ENCODE results near the gene DGKB.

DNA sequence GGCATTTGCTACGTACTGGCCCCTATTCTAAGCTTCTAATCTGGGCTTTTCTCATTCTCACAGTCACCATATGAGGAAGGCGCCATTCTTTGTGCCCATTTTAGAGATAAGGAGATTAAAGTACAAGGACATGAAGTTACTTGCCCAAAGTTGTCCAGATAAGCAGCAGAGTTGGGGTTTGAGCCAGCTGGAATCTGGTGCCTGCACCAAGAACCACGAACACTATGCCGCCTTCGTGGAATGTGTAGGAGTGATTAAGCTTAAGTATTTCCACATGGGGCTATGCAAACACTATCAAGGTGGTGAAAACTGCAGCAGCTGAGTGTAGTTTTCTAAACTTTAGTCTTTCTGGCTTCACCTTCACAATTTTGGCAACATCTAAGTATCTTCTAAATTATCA is 570.4 kb downstream of the DGKB start:
- no peak for TF ChIP-seq EZH2 (IDR thresholded peaks at IDR 0.05; ENCODE audit: low read depth)
- TF ChIP-seq, protein P1, sequence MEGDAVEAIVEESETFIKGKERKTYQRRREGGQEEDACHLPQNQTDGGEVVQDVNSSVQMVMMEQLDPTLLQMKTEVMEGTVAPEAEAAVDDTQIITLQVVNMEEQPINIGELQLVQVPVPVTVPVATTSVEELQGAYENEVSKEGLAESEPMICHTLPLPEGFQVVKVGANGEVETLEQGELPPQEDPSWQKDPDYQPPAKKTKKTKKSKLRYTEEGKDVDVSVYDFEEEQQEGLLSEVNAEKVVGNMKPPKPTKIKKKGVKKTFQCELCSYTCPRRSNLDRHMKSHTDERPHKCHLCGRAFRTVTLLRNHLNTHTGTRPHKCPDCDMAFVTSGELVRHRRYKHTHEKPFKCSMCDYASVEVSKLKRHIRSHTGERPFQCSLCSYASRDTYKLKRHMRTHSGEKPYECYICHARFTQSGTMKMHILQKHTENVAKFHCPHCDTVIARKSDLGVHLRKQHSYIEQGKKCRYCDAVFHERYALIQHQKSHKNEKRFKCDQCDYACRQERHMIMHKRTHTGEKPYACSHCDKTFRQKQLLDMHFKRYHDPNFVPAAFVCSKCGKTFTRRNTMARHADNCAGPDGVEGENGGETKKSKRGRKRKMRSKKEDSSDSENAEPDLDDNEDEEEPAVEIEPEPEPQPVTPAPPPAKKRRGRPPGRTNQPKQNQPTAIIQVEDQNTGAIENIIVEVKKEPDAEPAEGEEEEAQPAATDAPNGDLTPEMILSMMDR (conservative IDR thresholded peaks at IDR 0.05): no peak

All from PC-9 (cell line).